Stimulated activated CD4-positive, alpha-beta T cell treated with anti-CD3 and anti-CD28 coated beads, Interleukin-4, amount 100 ng/mL, for 48 hours (primary cell): ENCODE measurements around the gene RAMAC.
"Not testable (repeated sequence)": the region's sequence is repeated elsewhere in the genome, so short reads cannot be mapped to it uniquely, and the experiment has no call there.

Source experiments
- DNase-seq, 2 donors: peaks; one replicate each; pipeline ENCODE4 v3.0.0-alpha.2; 2020; ENCODE audit warnings: low read depth in 2 of 2

Gene RAMAC

DNA sequence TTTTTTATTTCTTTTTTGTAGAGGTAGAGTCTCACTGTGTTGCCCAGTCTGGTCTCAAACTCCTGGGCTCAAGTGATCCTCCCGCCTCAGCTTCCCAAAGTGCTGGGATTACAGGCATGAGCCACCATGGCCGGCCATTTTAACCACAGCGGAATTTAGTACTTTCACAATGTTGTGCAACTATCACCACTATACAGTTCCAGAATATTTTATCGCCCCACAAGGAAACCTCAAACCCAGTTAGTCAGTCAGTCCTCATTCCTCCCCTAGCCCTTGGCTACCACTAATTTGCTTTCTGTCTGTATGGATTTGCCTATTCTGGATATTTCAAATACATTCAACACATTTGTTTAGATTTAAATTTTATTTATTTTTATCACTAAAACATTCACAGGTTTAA lies 17.9 kb upstream of the RAMAC start:
- no peak for DNase-seq

DNA sequence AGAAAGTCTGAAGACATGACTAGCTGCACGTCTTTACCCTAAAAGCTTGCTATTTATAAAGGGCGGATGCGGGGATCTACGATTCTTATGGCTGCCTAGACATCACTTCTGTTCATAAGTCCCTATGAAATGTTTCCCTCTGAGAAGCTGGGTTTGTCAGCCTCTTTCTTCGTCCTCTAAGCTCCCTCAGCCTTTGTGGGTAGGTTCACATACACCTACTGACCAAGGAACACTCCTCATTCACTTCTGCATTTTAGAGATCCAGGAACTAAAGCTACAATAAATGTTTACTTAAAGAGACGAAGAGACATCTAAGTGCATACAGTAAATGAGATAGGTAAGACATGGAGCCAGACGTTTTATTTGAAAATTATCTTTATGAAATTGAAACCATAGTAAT lies 16.7 kb upstream of the RAMAC start:
- DNase-seq: no peak

DNA sequence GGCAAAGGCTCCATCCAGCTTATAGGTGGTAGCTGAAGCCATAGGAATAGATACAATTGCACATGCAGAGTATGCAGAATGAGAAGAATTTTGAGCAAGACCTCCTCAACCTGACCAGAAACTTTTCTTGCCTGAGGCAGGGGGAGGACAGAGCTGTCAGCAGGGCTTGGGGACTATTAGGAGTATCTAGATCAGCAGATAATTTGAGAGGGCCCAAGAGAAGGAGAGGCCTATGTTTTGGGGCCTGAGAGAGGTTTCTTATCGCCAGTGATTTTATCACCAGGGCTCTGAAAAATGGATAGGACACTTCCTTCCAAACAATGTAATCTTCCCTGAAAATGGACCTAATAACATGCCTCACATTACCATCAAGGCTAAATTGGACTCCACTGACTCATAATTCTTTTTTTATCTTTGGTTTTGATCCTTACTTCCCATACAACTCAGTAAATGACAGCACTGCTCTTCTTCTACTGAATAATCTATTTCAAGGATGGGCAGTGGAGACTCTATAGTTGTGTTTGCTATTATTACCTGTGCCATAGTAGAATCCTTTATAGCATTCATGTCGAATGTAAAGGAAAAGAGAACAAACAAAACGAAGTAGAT lies 15.8 kb upstream of the RAMAC start:
- DNase-seq: no peak

DNA sequence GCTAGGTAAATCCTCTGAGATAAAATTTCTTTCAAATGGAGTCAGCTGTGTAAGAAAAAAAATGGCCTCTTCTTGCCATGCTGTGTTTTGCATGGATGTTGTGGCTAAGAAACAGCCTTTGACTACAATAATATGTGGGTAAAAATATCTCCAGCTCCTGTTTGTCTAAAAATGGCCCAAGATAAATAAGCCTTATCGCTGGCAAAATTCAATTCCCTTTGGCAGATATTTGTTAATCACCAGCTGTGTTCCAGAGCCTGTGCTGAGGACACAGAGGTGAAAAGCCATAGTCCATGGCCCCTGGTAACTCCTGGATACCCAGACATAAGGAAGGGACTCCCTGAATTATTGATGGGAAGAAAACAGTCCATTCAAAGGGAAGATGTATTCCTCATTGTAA lies 15.3 kb upstream of the RAMAC start:
- DNase-seq: no peak

DNA sequence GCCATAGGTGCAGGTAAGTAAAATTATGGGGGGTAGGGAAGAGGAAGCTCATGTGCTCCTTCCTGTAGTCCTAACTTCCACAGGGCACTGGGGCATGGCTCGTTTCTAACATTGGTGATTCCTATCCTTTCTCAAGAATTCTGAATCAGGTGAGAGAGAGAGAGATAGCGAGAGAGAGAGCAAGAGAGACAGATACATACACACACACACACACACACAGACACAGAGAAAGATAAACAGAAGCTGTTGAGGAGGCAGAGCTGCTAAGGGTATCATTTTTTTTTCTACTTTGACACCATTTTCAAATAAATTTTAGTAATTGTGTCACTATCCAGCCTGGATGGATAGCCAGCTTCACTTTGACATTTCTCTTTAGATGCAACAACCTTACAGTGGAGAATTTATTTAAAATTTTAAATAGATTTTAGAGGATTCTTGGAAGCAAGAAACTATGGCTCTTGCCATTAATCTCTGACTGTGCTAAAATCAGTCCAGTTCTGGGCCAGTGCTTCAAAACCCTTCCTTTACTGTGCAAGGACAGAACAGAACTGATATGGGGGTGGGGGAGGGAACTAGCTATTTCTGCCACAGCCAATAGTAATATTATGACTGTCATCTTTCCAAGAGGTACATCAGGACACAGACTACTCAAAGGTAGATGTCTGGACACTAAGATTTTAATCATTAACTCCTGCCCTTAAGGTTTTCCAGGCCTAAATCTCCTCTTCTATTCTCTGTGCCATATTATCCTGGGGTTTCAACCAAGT lies 14.6 kb upstream of the RAMAC start:
- DNase-seq: no peak

DNA sequence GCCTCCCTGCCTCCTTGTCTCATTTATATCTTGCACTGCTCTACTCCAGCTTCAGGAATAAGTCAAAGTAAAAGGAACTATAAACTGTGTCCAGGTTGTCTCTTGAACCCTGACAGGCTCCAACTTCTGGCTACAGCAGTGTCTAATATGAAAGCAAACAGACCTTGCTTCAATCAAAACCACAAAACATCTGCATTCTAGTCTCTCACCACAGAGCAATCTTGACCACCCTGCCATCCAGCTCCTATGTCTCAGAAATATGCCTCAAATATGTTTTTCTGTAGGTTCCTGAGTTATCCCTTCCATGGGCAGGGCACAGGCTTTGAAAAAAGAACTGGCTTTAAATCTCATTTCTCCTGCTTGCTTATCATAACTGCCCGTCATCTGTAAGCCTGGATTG lies 13.0 kb upstream of the RAMAC start:
- DNase-seq: no peak

DNA sequence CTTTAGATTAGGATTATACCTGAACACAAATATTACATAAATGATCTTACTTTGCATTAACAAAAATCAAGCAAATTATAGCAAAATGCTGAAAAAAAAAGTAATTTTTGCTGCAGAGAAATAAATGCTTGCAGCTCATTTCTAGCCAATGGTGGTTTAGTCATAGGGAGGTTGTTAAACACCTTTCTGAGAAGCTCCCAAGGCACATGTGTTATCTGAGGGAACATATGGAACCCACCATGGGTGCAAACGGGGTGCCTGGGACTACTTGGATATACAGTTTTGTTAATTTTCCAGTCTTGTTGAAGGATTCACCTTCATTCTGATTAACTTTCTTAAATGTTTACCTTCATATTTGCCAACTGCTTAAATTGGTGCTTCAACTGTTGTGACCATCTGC lies 8.9 kb upstream of the RAMAC start:
- no peak for DNase-seq

DNA sequence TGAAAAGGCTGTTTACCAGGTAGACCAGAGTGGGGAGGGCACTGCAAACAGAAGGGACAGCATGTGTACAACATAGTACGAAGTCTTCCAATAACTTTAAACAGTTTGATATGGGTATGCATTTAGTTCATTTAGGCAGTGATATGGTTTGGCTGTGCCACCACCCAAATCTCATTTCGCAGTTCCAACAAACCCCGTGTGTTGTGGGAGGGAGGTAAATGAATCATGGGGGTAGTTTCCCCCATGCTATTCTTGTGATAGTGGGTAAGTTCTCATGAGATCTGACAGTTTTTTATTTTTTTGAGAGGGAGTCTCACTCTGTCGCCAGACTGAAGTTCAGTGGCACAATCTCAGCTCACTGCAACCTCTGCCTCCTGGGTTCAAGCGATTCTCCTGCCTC lies 7.6 kb upstream of the RAMAC start:
- DNase-seq: no peak

DNA sequence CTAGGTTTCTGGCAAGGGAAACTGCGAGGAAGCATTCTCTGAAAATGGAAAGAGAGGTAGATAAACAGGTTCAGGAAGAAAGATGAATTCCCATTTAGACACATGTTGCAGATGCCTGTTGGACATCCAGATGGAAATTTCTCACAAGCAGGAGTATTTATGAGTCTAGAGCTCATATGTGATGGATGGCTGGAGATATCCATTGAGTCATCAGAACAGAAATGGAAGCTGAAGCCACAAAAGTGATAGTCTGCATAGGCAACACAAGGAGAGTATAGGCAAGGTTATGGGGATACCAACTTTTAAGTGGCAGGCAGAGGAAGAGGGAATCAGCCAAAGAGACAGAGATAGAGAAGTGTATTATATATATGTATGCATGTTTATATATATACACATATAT lies 6.3 kb upstream of the RAMAC start:
- no peak for DNase-seq

DNA sequence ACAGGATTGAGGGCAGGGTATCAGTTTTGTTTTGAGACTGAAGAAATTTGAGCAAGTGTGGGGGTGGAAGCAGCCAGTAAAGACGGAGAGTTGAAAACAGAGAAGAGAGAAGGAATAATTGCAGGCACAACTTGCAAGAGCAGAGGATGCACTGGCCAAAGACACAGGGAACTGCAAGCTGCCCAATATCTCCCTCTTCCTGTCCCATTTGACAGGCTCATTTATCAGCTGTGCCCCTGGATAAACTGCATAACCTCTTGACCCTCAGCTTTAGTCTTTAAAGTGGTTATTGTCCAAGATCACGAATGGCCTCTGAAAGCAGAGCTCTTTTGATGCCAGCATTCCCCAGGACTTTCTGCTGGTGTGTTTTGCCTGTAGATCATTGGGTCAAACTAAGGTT lies 5.0 kb upstream of the RAMAC start:
- no peak for DNase-seq

DNA sequence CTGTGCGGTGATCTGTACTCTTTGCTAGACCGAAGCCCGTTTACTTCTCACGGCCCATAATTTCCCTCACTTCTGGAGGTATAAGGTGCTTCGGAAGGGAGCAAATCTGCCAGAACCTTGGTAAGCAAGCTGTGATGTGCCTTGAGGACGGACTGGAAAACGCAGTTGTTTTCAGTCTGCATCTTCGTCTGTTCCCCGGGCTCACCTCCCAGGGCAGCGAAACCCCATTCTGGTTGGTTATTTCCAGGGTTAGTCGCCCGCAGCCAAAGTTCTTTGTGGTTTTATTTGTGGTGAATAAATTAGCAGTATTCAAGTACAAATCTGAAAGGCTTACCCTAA lies 401 bp downstream of the RAMAC start:
- peak in 1 of 2 donors; percentile 7 for DNase-seq

DNA sequence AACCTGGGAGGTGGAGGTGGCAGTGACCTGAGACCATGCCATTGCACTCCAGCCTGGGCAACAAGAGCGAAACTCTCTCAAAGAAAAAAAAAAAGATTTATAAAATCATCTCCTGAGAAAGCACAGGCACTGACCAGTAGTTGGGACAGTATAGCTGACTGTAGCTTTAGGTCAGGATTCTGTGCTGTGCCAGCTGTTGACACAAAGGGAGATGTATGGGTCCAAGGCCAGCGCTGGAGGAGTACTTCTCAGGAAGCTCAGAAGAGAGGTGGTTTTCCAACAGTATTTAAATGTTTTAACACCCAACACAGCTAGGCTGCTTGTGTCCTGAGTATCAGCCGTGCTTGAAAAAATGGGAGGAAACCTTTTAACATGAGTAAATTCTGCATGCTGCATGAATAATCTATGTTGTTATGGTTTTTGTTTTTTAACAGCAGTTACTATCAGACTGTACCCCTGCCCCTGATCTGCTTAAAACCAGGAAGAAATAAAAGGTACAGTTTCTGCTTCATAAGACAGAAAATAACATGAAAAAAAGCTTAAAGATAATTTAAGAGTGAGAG lies 6.5 kb downstream of the RAMAC start:
- DNase-seq: no peak

DNA sequence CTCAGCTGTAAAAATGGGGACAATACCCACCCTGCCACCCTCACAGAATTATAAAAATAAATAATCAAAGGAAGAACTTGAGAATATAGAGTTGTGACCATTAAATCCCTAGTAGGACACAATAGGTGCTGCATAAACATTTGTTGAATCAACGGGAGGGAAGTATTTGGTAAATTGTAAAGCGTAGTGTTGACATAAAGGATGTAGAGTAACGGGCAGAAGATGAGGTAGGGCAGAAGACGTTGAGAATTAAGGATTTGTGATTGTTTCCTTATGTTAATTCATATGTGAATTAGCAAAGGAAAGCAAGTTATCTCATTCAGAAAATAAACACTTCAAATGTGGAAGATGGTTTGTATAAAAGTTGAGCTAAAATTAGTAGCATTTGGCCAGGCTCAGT lies 7.1 kb downstream of the RAMAC start:
- no peak for DNase-seq

DNA sequence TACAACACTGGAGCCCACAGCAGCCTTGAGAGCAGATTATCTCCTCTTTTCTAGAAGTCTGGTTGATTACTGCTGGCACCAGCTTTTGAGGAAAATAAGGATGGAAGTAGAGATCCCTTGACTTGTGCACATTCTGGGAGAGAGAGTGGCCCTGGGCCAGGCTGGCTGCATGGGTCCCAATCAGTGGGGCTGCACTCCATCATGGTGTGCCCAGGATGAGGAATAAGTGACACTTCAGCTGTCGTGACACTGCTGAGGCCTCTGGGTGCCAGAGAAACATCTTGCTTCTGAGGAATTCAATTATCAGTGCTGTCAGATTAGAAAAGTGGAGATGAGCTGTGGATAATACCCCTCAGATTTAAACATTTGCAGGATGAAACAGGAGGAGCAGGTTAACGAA lies 9.1 kb downstream of the RAMAC start:
- DNase-seq: no peak

DNA sequence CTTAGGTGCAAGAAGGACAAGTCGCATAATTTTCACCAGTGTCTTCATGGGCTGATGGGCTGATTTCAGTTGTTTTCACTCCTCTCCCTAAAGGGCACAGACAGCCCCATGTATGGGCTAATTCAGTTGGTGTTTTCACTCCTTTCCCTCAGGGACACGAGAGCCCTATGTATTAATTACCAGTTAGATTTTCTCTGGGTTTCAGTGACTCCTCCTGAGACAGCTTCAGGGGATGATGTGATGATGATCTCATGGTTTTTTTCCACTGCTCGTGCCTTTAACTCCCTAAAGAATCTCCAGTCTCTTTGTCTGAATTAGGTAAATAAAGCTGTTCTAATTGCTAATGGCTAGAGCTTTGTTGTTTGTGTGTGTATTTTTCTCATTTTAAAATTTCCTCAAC lies 9.9 kb downstream of the RAMAC start:
- DNase-seq: no peak

DNA sequence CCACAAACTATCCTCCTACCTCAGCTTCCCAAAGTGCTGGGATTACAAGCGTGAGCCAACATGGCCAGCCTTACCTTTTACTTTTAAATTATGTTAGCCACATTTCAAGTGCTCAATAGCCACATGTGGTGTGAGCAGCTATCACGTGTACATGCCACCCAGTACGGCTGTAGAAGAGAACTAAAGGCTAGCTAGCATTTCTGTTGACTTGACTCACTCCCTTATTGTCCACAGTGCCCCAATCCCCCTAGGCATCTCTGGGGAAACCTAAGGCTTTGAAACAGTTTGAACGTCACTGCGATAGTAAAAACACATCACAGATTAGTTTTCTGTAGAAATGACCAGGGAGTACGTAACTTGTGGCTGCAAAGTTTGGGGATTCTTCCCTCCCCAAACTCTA lies 13.4 kb downstream of the RAMAC start:
- no peak for DNase-seq

DNA sequence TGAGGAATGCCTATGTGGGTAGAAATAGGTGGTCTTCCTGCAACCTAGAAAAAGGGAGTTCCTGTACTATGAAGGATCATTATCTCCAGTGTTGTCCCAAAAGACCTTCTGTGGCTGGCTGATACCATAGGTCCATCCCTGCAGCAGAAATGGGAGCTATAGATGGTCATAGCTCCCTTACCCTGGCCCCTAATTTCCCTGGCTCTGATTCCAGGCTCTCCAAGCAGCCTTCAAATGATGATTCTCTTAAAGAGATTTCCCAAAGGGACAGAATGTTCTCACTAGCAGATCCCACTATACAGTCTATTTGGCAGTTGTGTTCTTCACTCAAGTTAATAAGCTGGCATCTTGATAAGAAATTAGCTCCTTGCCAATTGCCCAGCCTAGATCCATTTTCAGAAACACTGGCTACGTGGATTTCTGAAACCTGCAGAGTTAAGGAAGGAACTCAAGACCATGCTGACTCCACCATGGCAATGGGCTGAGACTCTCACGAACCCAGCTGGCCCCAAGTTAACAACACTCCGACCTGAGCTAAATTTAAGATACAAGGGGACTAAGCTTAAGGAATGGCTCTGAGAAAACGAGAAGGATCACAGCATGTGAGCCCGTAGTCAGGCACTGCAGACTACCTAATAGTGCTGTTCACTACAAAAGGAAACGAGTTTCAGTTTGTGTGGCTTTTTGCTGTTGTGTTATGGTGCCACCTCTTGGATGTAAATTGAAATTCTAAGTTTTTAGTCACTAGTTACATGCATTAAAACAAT lies 14.1 kb downstream of the RAMAC start:
- DNase-seq: no peak

DNA sequence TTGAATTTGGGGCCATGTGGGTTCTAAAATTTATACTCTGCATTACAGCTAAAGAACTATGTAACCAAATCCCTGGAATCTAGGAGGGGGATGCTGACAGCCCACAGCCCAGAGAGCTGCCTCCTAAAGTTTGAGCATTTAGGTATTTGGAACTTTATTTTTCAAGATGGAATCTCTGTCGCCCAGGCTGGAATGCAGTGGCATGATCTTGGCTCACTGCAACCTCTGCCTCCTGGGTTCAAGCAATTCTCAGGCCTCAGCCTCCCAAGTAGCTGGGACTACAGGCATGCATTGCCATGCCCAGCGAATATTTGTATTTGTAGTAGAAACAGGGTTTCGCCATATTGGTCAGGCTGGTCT lies 14.6 kb downstream of the RAMAC start:
- DNase-seq: not testable (repeated sequence)

DNA sequence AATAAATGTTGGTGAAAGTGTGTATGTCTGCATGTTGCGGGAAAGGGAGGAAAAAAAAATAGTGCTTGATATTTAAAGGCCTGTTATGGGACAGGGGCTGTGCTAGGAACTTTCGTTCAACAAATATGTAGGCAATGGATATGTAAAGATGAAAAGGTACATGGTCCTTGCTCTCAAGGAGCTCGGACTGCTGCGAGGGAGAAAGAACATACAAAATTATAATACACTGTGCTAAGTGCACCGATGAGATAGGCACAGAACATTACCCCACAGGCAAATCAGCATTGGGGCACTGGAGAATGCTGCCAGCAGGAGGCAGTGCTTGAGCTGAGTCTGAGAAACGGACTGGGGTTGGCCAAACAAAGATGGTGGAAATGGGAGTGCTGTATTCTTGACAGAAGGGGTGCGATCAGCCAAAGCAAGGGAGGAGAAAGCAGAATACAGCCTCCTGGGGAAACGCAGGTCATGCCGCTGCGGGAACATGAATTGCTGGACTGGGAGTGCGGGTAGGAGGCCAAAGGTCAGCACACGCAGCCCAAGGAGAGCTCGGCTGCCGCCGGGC lies 24.8 kb downstream of the RAMAC start:
- DNase-seq: peak; percentile 71 to 77

DNA sequence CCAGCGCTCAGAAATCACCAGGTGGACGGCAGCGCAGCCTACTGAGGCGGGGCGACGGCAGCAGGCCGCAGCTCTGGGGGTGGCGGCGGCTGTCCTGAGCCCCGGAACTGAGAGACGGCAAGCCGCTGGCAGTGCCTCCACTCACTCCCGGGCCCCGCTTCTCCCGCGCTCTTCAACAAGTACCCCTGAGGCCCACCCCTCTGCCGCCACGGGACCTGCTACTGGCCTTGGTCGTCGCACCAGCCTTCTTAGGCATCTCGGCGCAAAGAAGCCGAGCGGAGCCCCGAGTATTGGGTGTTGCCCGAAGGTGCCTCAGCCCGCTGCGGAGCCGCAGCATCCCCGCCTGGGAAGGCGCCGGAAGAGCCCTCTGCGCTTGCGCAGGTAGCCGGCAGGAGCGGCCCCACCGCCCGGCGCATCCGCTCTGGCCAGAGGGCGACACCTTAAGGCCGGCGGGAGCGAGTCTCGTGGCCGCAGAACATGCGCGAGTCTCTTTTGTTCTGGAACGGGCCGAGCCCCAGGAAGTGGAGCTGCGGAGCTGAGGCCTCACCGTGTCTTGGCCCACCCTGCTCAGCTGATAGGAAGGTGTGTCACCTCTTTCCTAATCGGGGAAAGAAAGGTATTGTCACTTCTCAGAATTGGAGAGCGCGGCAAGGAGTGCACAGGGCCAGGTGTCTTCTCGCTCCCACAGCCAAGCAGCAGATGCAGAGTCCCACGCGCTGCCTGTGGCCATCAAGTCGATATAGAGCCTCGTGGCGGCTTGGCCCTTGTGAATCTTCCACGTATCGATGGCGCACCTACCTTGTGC lies 25.5 kb downstream of the RAMAC start, which contains the start of gene C15orf40:
Gene C15orf40 (minus strand): TSS at position 369 of the 805 bp plus-strand sequence. CDS start 32 bp downstream, at position 337.
- DNase-seq: peak; percentile 64 to 81

DNA sequence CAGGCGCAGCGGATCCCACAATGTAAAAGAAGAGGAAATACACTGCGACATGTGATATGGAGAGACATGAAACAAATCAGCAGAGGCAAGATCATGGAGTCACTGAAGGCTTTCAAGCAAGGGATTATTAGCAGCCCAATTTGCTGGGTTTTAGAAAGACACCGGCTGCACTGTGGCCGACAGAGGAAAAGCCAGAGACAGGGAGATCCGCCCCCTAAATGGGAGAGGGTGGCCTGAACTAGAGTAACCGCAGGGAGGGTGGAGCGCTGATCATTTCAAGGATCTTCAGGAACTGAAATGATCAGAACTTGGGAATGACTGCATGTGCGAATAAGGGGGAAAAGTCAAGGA lies 26.0 kb downstream of the RAMAC start:
- DNase-seq: no peak

DNA sequence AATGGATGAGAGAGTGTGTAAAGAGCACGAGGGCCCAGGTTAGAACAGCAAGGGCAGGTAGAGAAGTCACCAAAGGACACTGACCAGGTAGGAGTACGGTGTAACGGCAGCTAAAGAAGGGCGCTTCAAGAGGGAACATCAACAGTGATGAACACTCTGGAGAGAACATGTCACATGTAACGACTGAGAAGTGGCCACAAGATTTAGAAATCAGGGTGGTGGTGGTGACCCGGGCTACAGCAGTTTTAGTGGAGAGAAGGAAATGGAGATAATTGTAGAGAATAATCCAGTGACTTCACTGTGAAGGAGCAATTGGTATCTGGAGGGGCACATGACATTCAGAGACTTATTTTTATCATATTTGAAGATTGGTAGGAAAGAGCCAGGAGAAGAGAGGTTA lies 26.6 kb downstream of the RAMAC start:
- DNase-seq: no peak
